HG03139 (cell line): ENCODE data around the gene SERPINA4.

Experiments used
- ATAC-seq: cut with Tn5 transposase; IDR thresholded peaks from one replicate; pipeline ENCODE4 v1.9.1; 2021; ENCODE audit not compliant: unreplicated experiment

The SERPINA4 gene, protein sequence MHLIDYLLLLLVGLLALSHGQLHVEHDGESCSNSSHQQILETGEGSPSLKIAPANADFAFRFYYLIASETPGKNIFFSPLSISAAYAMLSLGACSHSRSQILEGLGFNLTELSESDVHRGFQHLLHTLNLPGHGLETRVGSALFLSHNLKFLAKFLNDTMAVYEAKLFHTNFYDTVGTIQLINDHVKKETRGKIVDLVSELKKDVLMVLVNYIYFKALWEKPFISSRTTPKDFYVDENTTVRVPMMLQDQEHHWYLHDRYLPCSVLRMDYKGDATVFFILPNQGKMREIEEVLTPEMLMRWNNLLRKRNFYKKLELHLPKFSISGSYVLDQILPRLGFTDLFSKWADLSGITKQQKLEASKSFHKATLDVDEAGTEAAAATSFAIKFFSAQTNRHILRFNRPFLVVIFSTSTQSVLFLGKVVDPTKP

DNA sequence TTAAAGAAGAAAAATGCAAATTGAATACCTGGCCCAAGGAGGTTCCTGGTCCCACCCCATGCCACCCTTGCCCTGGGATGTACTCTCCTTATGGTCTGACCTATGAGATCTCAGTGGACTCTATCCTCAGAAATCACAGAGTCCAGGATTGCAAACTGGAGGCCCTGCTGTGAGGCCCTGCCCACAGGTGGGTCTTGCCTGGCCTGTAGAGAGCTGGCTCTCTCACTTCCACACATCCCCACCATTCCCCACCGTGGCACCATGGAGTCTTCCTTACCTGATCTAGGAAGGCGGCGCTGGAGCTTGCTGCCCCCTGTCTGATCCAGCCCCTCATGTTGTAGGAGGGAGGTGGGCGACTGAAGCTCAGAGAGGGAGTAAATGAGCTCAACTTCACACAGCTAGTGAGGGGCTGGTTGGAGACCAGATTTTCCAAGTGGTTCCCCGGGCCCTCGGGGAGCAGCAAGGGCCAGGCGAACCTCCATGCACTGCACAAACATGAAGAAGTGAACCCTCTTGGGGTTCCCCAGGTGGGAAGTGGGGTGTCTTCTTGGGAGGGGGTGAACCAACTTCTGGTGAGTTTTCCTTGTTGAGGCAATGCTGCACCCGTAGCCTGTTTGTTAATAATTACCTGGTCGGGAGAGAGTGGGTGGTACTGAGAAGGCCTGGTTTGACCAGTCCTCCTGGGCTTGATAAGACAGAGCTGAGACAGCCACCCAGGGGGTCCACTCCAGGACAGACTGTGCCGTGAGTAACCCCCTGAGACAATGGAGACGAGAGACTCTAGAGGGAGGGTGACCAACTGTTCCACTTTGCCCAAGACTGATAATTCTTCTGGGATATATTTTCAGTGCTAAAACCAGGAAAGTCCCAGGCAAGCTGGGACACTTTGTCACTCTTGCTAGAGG lies at the start of gene SERPINA4:
Gene SERPINA4 (plus strand): TSS at position 692 of the 905 bp plus-strand sequence. CDS start 2,041 bp downstream, outside the sequence.
- no peak for ATAC-seq

DNA sequence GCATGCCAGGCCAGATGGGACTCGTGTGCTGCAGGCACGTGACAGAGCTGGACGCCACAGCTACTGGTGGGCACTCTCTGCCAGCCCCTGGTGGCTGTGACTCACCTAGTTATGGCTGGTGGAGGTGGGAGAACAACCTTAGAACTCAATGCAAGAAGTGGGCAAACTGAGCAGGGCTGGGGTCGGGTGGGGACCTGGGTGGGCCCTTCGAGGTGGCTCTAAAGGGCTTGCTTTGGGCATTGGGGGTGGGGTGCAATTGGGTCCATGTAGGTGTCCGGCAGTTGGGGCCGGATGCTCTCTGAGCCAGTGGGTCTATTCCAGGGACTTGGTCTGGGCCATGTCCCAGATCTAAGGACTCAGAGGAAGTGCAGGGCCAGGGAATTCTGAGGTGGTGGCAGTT lies 46.9 kb upstream of the SERPINA4 start:
- ATAC-seq: no peak

DNA sequence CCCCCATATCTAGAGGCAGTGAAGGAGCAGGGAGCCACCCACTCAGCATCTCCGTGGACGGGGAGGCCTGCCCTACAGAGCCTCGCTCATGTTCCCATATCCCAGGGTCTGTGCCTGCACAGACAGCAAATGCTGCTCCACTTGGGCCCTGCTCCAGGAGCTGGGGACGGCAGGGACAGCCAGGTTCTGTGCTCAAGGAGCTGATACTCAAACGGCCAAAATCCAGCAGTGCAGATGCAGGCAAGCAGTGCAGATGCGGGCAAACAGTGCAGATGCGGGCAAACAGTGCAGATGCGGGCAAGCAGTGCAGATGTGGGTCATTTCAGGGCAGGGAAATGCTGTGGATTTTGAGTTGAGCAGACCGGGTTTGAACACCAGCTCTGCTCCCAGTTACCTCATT lies 45.8 kb upstream of the SERPINA4 start:
- ATAC-seq: no peak

DNA sequence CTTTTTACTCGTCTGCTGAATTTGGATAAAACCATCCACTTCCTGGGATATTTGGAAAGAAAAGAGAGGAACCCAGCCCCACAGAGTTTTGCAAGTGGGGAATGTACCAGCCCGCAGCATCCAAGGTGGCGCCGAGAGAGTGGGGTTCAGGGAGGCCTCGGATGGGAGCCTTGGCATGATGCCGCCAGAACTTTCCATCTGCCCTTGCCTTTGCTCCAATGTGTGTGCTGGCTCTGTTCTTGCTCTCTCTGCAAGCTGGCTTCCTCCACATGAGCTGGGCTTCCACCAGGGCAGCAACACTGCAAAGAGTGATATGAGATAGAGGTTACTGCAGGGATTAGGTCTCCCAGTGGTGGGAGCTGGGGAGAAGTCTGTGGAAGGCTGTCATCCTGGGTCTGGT lies 45.4 kb upstream of the SERPINA4 start:
- no peak for ATAC-seq

DNA sequence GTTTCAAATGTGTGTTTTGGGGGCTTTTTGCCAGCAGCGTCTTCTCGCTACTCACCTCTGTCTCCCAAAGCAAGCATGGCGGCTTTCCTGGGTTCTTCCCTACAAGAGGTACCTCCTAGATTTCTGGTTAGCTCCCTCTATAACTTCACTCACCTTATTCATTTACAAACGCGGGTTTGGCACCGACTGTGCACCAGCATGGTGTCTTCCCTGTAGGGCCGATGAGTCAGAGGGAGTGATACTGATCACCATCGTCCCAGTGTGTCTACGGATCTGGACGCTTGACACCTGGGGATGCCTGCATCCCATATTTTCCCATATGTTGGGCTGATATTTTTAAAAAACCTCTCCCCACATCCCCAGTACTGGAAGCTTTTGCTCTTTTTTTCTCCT lies 44.0 kb upstream of the SERPINA4 start:
- no peak for ATAC-seq

DNA sequence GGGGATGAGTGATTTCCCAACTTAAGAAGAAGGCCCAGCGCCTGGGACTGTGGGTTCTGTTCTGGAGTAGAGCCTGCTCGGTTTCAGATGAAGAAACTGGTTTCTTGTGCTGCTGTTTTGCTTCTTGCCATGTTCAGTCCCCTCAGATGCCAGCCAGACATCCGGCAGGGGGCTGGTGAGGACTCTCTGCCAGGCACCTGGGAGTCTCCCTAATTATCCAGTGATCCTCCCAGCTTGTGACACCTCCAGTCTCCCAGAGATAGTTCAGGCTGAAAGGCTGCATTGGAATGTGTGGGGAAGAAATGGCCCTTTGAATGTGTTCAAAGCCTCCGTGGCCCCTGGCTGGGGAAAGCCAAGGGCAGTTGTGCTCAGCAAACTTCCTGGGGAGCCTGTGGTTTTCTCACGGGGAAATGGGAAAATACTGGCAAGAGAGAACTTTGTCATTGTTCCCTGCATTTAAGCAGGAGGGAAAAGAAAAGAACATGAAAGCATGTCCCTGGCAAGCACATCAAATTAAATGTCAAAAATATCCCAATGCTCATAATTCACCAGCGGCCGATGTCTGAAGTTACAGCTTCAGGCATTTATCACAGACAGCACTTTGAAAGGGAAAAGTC lies 43.5 kb upstream of the SERPINA4 start:
- ATAC-seq: no peak

DNA sequence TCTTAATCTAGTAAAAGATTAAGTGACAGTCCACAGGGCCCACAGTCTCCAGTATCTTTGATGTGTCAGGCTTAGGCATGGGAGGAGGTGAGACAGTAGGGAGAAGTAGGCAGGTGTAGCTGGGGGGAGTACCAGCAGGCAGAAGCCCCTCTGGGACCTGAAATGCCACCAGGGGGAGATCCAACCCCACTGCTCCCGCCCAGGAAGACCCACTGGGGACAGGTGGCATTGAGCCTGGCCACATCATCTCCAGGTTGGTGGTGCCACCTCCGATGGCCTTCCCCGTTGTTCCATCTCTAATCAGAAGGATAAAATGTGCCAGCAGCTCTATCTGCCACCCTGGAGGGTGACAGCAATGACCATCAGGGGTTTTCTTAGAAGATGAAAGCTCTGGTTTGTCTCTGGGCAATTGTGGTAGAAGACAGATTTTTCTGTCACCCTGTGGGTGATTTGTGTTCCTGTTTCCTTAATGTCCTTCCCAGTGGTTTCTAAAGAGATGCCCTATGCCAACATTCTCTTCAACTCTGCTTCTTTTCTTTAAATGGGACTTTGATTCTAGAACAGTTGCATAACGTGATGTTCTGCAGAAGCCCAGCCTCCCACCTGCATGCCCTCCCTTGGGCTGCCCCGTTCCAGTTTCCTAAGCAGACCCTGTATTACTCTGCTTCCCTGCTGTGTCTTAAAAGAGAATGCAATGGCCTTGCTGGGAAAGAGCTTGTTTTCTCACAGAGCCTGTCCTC lies 39.7 kb upstream of the SERPINA4 start:
- ATAC-seq: no peak

DNA sequence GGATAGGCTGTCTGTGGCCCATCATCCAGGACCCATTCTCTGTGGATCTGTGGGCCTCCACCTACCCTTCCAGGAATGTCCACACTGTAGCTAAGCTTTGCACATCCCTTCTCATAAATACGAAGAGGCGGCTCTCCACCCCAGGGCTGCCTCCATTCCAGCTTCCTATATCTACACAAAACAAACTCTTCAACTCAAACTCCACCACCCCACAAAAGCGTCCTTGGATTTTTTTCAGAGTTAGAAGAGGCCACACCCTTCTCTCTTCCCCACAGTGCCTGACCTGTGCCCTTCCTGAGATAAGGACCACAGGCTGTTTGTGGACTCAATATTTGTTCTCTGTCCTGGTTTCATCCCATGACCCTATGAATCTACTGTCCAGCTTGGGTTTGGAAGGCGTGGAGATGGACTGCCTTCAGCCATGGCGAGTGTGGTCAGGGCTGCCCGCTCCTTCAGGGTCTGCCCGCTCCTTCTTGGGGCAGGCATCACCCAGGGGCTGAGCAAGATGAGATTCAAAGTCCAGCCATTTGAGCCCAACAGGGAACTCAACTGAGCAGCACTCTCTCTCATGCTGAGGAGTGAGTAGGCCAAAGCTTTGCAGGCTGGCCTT lies 39.0 kb upstream of the SERPINA4 start:
- ATAC-seq: no peak

DNA sequence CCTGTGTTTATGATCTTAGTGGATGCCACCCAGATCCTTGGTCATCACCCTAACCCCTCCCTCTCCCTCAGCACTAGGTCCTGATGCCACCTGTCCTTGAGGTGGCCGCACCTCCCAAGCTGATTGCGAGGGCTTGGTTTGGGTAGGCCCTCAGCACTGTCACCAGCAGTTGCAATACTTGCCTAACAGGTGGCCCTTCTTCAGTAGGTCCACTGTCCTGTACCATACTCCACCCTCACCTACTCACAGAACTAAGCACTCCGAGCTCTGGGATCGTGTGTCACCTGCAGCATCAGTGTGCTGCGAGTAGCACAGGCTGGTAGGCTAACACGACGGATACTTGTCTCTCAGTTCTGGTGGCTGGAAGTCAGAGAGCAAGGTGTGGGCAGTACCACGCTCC lies 38.0 kb upstream of the SERPINA4 start:
- no peak for ATAC-seq

DNA sequence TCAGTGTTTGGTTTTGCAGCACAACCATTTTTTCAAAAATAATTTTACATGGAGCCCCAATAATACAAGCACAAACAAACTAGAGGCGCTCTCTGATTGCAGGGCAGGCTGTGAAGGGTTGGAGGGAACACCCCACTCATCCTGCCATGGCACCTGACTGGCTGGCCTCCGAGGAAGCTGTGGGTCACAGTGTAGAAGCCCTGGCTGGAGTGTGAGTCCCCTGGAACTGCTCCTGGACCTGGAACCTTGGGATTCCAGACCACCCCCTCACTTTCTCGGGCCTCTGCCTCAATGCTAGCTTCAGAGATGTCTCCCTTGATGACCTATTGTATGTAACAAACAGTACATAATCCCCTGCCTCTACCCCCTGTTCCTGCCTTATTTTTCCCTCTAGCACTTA lies 37.1 kb upstream of the SERPINA4 start:
- ATAC-seq: no peak

DNA sequence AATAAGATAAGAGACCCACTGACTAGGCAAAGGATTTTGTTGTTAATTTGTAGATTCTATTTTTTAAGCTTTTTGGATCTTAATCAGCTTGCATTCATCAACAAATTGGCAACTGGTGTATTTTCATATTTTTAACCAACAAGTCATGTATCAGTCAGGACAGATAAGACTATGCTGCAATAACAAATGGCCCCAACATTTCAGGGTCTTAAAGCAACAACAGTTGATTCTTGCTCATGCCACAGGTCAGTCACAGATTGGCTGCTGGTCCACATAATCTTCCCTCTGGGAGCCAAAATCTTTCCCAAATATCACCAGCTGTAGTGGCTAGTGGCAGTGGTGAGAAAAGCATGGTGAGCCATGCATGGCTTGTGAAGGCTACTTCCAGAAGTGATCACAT lies 30.1 kb upstream of the SERPINA4 start:
- ATAC-seq: no peak

DNA sequence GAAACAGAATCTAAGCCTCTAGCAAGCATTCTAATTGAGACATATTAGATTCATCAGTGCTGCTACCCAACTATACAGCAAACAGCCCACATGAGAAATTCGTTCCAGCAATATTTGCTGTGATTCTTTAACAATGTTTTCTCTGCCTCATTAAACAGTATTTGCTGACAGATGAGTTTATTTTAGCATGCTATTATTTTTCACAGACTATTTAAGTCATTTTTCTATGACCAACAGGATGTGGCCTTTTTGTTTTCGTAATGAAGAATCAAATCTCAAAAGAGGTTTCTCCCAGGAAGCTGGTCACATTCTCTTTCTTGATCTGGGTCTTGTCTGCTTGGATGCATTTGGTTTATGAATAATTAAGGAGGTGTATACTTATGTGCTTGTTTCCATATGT lies 28.8 kb upstream of the SERPINA4 start:
- ATAC-seq: no peak

DNA sequence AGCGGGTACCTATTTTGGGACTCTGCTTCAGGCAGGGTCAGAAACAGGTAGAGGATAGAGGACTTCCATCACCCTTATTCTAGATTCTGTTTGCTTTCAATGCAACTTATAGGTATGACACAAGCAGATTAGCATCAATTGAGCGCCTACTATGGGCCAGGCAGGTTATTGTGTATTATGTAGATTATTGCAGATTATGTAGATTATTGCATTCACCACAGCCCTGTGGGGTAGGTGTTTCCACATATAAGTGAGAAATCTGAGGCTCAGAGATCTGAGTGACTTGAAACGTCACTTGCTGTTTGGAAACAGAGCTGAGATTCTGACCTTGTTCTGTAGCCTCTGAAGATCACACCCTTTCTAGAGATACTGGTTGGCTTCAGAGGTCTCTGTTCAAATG lies 25.7 kb upstream of the SERPINA4 start:
- ATAC-seq: no peak

DNA sequence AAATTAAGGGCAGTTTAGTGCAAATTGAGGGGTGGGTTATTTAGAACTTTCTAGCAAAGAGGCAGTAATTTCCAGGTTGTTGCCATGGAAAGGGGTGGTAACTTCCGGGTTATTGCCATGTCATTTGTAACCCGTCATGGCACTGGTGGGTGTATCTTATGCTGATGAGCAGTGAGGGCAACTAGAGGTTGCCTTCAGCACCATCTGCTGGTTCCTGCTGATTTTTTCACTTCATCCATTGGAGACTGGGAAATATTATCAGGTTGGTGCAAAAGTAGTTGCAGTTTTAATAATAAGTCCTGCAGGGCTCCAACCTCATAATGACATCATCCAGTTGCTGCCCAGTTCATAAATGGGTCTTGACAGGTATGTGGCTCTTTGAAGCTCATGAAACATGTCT lies 24.4 kb upstream of the SERPINA4 start:
- no peak for ATAC-seq

DNA sequence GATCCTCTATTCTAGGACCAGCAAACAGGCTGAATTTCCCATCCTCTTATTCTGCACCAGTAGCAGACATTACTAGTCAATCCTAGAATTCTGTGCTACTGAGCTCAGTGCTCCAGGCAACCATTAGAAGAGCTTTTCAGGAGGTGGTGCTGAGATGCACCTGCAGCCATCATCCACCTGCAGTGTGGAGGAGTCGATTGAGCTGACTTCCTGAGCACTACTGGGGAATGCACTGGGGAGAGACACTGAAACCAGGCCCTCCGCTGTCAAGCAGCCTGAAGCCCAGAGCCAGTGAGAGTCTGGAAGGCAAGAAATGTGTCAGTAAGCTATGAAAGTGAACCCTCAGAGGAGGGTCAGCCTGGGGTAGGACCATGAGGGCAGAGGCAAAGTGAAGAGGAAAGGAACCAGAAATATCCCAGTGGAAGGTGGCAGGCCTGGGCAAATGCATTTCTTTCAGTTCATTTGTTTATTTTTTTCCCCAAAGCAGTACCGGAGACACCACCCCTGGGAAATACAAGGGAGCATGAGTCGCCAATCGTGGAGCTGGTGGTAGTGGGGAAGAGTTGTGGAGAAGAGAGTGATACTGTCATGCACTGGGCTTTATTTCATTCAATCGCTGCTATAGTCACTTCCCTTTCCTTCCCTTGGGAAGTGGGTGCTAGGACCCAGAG lies 23.0 kb upstream of the SERPINA4 start:
- no peak for ATAC-seq

DNA sequence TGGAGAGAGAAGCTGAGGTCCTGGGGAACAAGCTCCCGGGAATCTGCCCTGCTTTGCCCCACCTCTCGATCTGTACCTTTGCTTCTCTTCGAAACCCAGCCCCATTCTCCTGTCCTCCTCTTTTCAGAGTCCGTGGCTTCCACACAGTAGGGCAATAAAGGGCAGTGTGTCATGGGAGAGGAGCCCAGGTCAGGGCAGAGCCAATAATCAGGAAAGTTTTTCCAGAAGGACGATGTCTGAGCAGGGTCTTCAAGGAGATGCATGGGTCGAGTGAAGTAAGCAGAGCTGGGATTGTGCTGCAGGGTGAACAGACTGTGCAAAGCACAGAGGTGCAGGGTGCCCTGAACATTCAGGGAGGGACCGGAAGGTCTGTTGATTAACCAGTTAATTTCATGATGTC lies 22.1 kb upstream of the SERPINA4 start:
- no peak for ATAC-seq

DNA sequence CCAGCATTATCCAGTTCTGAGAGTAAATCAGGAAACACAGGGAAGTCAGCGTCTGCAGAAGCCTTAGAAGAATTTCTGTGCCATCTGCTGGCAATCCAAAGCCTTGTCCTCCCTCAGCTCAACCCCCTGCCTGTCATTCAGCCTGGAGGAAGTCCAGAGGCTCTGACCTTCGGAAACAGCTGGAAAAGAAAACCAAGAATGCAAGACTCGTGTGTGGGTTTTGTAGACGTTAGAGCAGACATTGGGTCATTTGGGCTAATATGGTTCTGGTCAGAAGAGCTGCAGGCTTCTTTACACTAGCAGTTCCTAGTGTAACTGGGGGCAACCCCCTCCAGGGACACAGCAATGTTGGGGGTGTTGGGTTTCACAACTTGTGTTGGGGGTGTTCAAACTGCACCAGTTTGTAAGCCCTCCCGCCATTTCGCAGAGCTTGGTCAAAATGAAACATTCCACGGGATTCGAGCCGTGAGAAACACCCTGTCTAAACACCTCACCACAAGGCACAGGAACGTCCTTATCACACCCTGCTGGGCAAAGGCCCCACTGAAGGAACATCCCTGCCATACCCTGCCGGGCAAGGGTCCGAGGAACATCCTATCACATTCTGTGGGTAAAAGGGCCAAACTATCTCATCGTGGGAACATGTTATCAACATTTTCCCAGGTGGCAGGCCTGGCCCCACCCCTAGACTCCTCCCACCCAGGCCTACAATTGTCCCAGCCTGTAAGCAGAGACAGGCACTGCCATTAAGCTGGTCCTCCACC lies 21.0 kb upstream of the SERPINA4 start:
- ATAC-seq: no peak

DNA sequence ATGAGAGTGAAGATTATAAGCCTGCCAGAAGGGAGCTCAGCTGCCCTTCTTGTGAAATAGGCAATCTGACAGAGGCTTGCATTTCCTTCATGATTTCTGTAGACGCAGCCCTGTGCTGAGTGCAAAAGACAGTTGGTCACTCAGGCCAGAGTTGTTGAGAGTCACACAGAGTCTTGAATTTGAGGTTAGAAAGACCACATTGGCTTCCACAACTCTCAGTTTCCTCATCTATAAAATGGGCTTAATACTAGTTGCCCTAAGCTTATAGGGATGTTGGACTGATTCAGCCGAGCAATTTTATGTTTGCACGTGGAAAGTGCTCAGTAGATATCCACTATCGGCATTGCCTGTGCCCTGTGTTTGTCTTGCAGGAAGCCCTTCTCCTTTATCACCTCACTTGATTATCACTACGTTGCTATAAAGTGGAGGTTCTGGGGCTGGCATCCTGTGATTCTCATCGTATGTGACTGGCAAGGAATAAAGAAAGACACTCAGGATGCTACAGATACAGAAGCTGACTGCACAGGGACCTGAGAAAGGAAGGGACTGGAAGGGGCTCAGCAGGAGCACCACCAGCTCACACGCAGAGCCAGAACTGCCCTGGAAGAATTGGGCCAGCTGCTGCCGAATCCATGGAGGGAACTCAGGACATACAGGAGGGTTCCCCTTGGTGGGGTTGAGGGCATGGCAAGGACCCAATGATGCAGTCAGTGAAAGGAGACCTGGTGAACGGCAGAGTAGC lies 19.8 kb upstream of the SERPINA4 start:
- ATAC-seq: no peak
